Cardiac muscle cell (in vitro differentiated cells and primary cell): Measurements from ENCODE around the gene ZNF785. TPM values are rescaled to one million over a fixed set of nuclear protein-coding genes. Genes with fewer than 3 reads are reported as not detected.
A peak's percentile ranks its signal among the peaks of the same experiment; 100 is the strongest.

Experiments
- DNase-seq, 2 donors: peaks; one replicate each; pipeline versions ENCODE4 v3.0.0 to v3.0.0-alpha.2; 2010 to 2017; ENCODE audit warnings: low read depth in 1 of 2, low spot score in 1 of 2
- H3K27ac ChIP-seq: fragments of 200-600 bp; sonication (generic); 2 replicates; pipeline ENCODE4 v1.5.1; 2016
- H3K27me3 ChIP-seq: fragments of 200-600 bp; sonication (generic); 2 replicates; pipeline ENCODE4 v1.6.0; 2016; ENCODE audit warnings: control low read depth
- H3K36me3 ChIP-seq: fragments of 200-600 bp; sonication (generic); 2 replicates; pipeline ENCODE4 v1.5.1; 2016; ENCODE audit warnings: control low read depth
- H3K4me1 ChIP-seq: fragments of 200-600 bp; sonication (generic); 2 replicates; pipeline ENCODE4 v1.8.1; 2017; ENCODE audit warnings: low read depth, mild to moderate bottlenecking, mixed run types
- H3K4me3 ChIP-seq: fragments of 200-600 bp; sonication (generic); 2 replicates; pipeline ENCODE4 v1.5.1; 2016; ENCODE audit warnings: mild to moderate bottlenecking
- H3K9me3 ChIP-seq: fragments of 200-600 bp; sonication (generic); 2 replicates; pipeline ENCODE4 v1.5.1; 2017; ENCODE audit warnings: low read depth, mild to moderate bottlenecking, control low read depth
- polyA plus RNA-seq: library from polyadenylated mRNA; unstranded; fragments of >200 nt; fragmentation: Nextera tagmentation; extraction: Ambion mirVana; gene quantifications from 2 replicates; pipeline ENCODE4 v1.2.1, GENCODE V29; 2016
- total RNA-seq: library from RNA; depleted of rRNA; stranded (reverse); fragments of >200 nt; gene quantifications from 2 replicates; pipeline ENCODE4 v1.2.3, GENCODE V29; 2016
- TF ChIP-seq, protein P1 (sequence below): IDR thresholded peaks from 2 replicates; pipeline ENCODE4 v1.5.1; 2012; ENCODE audit warnings: low read depth, mild to moderate bottlenecking, low read length

ZNF785 gene
- total and polyA plus RNA-seq, 2 experiments from 2014 or later = 12.0 to 25.5 TPM

DNA sequence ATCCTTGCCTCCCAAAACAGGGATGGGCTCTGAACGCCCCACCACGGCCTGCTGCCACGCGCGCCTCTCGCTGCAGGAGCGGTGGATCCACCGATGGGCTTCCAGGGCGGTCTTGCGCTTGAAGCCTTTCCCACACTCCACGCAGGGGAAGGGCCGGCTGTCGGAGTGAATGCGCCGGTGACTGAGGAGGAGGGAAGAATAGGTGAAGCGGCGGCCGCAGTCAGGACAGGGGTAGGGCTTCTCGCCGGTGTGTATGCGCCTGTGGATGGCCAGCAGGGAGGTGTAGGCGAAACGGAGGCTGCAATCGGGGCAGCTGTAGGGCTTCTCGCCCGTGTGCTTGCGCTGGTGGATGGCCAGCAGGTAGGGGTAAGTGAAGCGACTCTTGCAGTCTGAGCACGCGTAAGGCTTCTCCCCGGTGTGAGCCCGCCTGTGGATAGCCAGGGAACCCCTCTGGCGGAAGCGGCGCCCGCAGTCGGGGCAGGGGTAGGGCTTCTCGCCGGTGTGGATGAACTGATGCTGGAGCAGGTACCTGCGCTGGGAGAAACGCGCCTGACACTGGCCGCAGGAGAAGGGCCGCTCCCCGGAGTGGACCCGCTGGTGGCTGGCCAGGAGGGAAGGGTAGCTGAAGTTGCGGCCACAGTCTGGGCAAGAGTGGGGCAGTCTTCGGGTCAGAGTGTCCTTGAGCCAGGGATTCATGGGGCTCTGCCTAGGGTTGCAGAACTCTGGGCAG is 2.7 kb downstream of the ZNF785 start:
- Histone ChIP-seq H3K27me3 (no peaks in the 10 kb centered on the region), H3K36me3 (peaks cover 19% of the 10 kb centered on the region), H3K4me1 (no peaks in the 10 kb centered on the region), H3K27ac (no peak overlapping the region), H3K4me3 (no peak overlapping the region), H3K9me3 (no peaks in the 10 kb centered on the region)
- TF ChIP-seq, protein P1, sequence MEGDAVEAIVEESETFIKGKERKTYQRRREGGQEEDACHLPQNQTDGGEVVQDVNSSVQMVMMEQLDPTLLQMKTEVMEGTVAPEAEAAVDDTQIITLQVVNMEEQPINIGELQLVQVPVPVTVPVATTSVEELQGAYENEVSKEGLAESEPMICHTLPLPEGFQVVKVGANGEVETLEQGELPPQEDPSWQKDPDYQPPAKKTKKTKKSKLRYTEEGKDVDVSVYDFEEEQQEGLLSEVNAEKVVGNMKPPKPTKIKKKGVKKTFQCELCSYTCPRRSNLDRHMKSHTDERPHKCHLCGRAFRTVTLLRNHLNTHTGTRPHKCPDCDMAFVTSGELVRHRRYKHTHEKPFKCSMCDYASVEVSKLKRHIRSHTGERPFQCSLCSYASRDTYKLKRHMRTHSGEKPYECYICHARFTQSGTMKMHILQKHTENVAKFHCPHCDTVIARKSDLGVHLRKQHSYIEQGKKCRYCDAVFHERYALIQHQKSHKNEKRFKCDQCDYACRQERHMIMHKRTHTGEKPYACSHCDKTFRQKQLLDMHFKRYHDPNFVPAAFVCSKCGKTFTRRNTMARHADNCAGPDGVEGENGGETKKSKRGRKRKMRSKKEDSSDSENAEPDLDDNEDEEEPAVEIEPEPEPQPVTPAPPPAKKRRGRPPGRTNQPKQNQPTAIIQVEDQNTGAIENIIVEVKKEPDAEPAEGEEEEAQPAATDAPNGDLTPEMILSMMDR = no peak
- DNase-seq = no peak

DNA sequence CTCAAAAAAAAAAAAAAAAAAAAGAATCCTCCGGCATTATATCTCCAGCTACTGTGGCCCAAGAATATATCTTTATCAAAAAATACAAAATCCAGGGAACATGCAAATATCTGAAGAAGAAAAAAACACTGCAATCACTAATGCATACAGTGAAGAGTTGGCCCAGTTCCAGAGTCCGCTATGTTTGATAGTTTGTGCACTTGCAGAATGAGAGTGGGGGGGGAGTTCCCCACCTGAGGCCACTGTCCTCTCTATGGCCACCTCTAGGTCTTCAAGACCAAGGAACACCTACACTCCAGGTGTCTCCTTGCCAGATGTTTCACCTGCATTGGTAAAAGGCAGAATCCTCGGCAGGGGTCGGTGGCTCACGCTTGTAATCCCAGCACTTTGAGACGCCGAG is 4.0 kb downstream of the ZNF785 start:
- H3K27me3 ChIP-seq = no peaks in the 10 kb centered on the region
- no peaks in the 10 kb centered on the region for H3K9me3 ChIP-seq
- no peaks in the 10 kb centered on the region for H3K4me1 ChIP-seq
- TF ChIP-seq, protein P1 = no peak
- no peak overlapping the region for H3K4me3 ChIP-seq
- H3K36me3 ChIP-seq = peaks cover 19% of the 10 kb centered on the region
- DNase-seq = no peak
- H3K27ac ChIP-seq = no peak overlapping the region

DNA sequence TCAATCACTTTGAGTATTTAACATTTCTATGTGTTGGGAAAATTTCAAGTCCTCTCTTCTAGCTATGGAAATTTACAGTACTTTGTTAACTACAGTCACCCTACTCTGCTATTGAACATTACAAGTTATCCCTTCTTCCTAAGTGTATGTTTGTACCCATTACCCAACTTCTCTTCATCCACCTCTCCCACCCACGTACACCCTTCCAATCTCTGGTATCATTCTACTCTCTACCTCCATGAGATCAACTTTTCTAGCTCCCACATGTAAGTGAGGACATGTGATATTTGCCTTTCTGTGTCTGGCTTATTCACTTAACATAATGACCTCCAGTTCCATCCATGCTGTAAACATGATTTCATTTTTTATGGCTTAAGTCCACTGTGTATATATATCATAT is 10.8 kb downstream of the ZNF785 start:
- Histone ChIP-seq H3K4me1 (peaks cover 8% of the 10 kb centered on the region), H3K27ac (no peak overlapping the region), H3K27me3 (no peaks in the 10 kb centered on the region), H3K4me3 (no peak overlapping the region), H3K36me3 (peaks cover 2% of the 10 kb centered on the region), H3K9me3 (no peaks in the 10 kb centered on the region)
- TF ChIP-seq, protein P1 = no peak
- no peak for DNase-seq

- peak; percentile 96 to 99 for DNase-seq
- Histone ChIP-seq H3K27ac (peak within 1 kb of the TSS; percentile 87), H3K36me3 (no peaks in the 10 kb centered on the region), H3K4me3 (peak within 1 kb of the TSS; percentile 70), H3K27me3 (no peaks in the 10 kb centered on the region), H3K4me1 (peaks cover 8% of the 10 kb centered on the region), H3K9me3 (no peaks in the 10 kb centered on the region)
- TF ChIP-seq, protein P1 = no peak
Observed at GRCh38 chr16:30571445-30572322, 13.8 kb downstream of the ZNF785 start, which contains the start of gene ZNF688. Gene ZNF688 (minus strand): TSS chr16:30571714. CDS start chr16:30571629, 85 bp downstream.

DNA sequence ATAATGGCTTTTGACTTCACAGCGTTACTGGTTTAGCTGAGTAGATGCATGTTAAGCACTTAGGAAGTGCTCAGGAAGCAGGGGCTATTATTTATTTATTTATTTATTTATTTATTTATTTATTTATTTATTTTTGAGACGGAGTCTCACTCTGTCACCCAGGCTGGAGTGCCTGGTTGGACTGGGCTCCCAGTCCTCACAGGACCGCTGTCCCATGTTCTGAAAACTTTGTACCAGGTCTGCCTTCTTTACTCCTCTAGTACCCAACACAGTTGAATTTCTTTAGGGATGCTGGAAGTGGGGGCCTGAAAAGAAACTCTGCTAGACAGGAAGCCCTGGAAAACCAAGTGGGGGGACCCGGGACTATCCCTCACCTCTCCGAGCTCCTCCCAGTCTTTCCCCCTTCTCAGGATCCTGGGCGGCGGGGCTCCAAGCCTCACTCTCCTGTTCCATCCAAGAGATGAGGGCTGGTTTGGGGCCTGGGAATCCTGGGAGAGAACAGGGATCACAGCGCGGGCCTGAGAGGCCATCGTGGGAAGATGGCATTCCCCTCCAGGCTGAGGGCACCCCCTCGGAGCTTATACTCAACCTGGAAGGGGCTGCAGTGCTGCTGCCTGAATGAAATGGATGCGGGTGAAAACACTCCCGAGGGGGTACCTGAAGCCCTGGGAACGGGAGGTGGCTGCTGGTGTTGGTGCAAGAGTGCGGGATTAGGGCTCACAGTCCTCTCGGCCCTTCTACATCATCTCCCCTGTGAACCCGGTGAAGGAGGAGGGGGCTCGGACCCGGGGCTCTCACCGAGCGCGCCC is 14.7 kb downstream of the ZNF785 start:
- no peaks in the 10 kb centered on the region for H3K36me3 ChIP-seq
- H3K4me3 ChIP-seq = peak overlapping the region; percentile 70
- TF ChIP-seq, protein P1 = no peak
- peak overlapping the region; percentile 87 for H3K27ac ChIP-seq
- peak; percentile 33 to 76 for DNase-seq
- no peaks in the 10 kb centered on the region for H3K9me3 ChIP-seq
- H3K27me3 ChIP-seq = no peaks in the 10 kb centered on the region
- H3K4me1 ChIP-seq = peaks cover 8% of the 10 kb centered on the region
